RWPE1 (cell line): ENCODE results near the gene MBD3.
A peak's percentile ranks its signal among the peaks of the same experiment; 100 is the strongest.

ENCODE experiments used
- CTCF ChIA-PET: fragments of 350-600 bp; sonication (Branson Sonifier 250); formaldehyde crosslinking; extraction: SDS; loops from one replicate; lab custom pipeline; 2021; lab: Yijun Ruan, JAX
- POLR2A ChIA-PET: fragments of 400-600 bp; formaldehyde crosslinking; extraction: SDS; loops from one replicate; lab custom pipeline; 2020; ENCODE audit warnings: antibody characterized with exemption; ENCODE audit not compliant: low non-redundant PET; lab: Yijun Ruan, JAX
- DNase-seq: peaks from one replicate; pipeline ENCODE4 v3.0.0; 2012; ENCODE audit warnings: low spot score
- H3K27ac ChIP-seq: fragments of 450-650 bp; 2 replicates; pipeline ENCODE4 v1.5.1; 2017
- CTCF ChIP-seq: fragments of 450-650 bp; conservative IDR thresholded peaks from 2 replicates; pipeline ENCODE4 v1.5.1; 2017; ENCODE audit warnings: low read depth, mild to moderate bottlenecking

Gene MBD3

DNA sequence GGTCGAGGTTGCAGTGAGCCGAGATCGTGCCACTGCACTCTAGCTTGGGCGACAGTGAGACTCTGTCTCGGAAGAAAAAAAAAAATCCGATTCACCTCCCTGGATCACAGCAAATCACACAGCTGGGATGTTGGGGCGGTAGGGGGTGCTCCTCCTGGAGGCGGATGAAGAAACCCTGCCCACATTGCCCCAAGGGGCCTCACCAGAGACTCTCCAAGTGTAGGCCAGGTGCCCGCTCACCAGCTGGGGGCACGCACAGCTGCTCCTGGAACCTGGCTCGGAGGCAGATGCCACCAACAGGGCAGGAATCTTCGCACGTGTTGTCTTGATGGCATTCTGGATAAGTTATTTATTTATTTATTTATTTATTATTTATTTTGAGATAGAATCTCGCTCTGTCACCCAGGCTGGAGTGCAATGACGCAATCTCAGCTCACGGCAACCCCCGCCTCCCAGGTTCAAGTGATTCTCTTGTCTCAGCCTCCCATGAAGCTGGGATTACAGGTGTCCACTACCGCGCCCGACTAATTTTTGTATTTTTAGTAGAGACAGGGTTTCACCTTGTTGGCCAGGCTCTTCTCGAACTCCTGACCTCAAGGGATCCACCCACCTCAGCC lies 9.5 kb upstream of the MBD3 start:
- POLR2A ChIA-PET, result interaction anchor here (0.6 kb wide), 1 partner anchor 237 kb away, joined by 7 read pairs; no protein-coding TSS in a partner anchor
- no peak for TF ChIP-seq CTCF
- no peak for DNase-seq
- CTCF ChIA-PET, result interaction anchor here (0.7 kb wide), 2 partner anchors 89 to 296 kb away, joined by 3 read pairs; no protein-coding TSS in a partner anchor
- peak overlapping the region; percentile 94 for H3K27ac ChIP-seq

DNA sequence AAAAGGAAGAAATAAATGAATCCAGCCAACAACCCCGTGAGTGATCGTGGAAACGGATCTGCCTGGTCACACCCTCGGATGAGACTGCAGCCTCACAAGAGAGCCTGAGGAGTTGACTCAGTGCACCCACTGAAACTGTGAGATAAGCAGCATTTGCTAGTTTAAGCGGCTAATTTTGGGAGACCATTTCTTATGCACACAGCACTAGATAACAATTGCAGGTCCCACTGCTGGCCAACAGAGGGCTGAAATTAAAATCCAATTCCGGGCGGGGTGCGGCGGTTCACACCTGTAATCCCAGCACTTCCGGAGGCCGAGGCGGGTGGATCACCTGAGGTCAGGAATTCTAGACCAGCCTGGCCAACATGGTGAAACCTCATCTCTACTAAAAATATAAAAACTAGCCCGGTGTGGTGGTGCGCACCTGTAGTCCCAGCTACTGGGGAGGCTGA lies 9.0 kb upstream of the MBD3 start:
- ChIA-PET POLR2A (interaction anchor here (0.6 kb wide), 1 partner anchor 238 kb away, joined by 7 read pairs; no protein-coding TSS in a partner anchor), CTCF (interaction anchor here (0.7 kb wide), 2 partner anchors 90 to 296 kb away, joined by 3 read pairs; no protein-coding TSS in a partner anchor)
- DNase-seq, result no peak
- no peak; the same call in 1 of the 2 replicates for TF ChIP-seq CTCF
- peak overlapping the region; percentile 94; the same call in 1 of the 2 replicates for H3K27ac ChIP-seq

DNA sequence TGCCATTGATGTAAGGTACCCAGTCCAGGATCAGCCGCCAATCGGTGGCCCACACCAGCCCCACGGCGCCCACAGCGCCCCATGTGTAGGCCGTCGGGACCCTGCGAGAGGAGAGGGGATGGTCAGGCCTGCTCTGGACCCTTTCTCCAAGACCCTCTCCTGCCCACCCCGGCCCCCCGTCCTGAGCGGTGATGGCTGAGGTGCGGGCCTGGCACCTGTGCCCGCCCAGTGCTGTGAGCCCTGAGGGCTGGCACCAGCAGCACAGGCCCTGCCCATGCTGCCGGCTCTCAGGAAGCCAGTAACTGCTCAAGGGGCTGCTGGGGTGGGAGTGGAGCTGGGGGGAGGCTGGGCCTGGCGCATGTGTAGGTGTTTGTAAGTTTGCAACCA lies 6.8 kb upstream of the MBD3 start:
- POLR2A ChIA-PET, result no interaction called here
- H3K27ac ChIP-seq, result peak overlapping the region; percentile 94; the same call in 1 of the 2 replicates
- CTCF ChIA-PET, result interaction anchor here (0.6 kb wide), 1 partner anchor 183 kb away, joined by 3 read pairs; no protein-coding TSS in a partner anchor
- no peak for DNase-seq
- no peak for TF ChIP-seq CTCF

DNA sequence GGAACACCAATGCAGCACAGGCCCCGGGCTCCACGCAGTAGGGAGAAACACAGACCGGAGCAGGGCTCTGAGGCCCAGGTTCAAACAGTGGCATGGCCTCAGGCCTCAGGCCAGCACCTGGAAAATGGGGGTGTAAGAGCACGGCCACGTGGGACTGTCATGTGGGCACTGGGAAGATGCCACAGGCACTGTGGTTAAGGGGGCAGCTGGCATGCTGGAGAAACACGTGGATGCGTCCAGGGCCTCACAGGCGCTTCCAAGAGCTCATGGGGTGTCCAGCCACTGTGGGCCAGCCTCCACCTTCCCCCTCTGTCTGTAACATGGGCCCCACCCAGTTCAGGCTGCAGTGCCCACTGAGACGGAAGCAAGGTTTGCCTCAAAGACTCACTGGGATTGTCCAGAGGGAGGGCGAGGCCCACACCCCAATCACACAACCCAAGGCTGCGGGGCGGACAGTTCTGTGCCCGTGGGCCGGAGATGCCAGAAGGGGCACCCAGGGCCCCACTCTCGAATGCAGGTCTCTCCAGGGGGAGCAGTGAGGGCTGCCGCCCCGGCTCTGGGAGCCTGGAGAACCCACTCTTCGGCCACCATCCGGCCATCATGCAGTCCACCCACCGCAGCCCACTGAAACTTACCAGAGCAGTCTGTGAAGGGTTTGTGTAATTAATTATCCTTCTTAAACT lies 6.3 kb upstream of the MBD3 start:
- H3K27ac ChIP-seq, result peak overlapping the region; percentile 94; the same call in 1 of the 2 replicates
- ChIA-PET CTCF (interaction anchor here (0.6 to 0.7 kb wide), 2 partner anchors 183 to 383 kb away, joined by 3 to 5 read pairs; no protein-coding TSS in a partner anchor), POLR2A (interaction anchor here (0.6 kb wide), 1 partner anchor 10 kb away, joined by 4 read pairs; no protein-coding TSS in a partner anchor)
- no peak for DNase-seq
- no peak for TF ChIP-seq CTCF

GRCh38 chr19:1593501-1593772 lies 772 bp upstream of the MBD3 start:
- CTCF ChIA-PET, result interaction anchor here (0.6 kb wide), 1 partner anchor 42 kb away, joined by 3 read pairs; no protein-coding TSS in a partner anchor
- POLR2A ChIA-PET, result no interaction called here
- DNase-seq, result no peak
- H3K27ac ChIP-seq, result peak overlapping the region; percentile 99
- TF ChIP-seq CTCF, result no peak

GRCh38 chr19:1592024-1592754 lies 476 bp downstream of the MBD3 start:
- peak; percentile 86 for DNase-seq
- POLR2A ChIA-PET, result no interaction called here
- peak overlapping the region; percentile 99 for H3K27ac ChIP-seq
- TF ChIP-seq CTCF, result no peak
- CTCF ChIA-PET, result interaction anchor here (0.6 to 1.1 kb wide), 2 partner anchors 23 to 189 kb away, joined by 3 read pairs; no protein-coding TSS in a partner anchor
